ENCODE measurements around the gene CFAP57.

DNA sequence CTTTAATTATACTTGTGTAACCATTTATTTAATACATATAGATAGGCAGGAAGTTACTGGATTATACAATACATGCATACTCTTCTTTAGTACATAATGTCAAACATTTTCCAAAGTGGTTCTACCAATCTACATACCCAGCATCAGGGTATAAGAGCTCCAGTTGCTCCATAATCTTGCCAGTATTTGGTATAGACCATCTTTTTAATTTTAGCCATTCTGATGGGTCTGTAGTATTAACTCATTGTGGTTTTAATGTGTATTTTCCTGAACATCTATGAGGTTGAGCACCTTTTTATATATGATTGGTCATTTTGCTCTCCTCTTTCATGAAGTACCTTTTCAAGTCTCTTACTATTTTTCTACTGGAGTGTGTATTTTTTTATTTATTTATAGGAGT, 32.1 kb upstream of the CFAP57 start:
- TF ChIP-seq, protein P1, sequence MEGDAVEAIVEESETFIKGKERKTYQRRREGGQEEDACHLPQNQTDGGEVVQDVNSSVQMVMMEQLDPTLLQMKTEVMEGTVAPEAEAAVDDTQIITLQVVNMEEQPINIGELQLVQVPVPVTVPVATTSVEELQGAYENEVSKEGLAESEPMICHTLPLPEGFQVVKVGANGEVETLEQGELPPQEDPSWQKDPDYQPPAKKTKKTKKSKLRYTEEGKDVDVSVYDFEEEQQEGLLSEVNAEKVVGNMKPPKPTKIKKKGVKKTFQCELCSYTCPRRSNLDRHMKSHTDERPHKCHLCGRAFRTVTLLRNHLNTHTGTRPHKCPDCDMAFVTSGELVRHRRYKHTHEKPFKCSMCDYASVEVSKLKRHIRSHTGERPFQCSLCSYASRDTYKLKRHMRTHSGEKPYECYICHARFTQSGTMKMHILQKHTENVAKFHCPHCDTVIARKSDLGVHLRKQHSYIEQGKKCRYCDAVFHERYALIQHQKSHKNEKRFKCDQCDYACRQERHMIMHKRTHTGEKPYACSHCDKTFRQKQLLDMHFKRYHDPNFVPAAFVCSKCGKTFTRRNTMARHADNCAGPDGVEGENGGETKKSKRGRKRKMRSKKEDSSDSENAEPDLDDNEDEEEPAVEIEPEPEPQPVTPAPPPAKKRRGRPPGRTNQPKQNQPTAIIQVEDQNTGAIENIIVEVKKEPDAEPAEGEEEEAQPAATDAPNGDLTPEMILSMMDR (IDR thresholded peaks at IDR 0.05; ENCODE audit: borderline replicate concordance, extremely low read depth, low read length, poor library complexity, severe bottlenecking) = no peak
- TF ChIP-seq EZH2 (IDR thresholded peaks at IDR 0.05; ENCODE audit: borderline replicate concordance, low read depth, low read length, severe bottlenecking) = no peak
